ENCODE data around the gene NELL1. TPM values are rescaled to one million over a fixed set of nuclear protein-coding genes. Genes with fewer than 3 reads are reported as not detected.

The NELL1 gene
- total and polyA plus RNA-seq, 2 donors (not counting 3 experiments of a cell fraction or from before 2014, with no cell fraction given) = not detected

DNA sequence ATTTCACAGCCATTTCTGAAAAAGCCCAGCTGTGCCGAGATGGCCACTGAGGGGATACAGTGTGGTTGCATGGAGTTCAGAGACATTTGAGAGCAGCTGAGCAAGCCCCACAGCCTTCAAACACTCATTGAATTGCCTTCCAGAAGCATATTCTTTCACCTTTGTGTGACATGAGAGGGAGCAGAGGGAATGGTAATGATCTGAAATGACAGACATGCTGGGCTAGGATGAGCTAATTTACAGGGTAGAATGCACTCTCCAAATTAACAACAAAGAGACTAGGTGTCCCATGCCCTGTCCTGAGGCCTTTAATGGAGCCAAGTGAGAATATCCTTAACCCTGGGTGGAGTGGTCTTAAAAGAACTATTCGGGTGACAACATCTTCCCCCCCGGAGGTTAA, 585.4 kb downstream of the NELL1 start:
- intact Hi-C loops (cut with micrococcal nuclease) (no loop called here), dilution Hi-C loops (cut with MboI; ENCODE audit: extremely low pct_ligation_motif_present, low sequenced_read_pairs) (no loop called here)
- TF ChIP-seq FOS (IDR thresholded peaks at IDR 0.05; ENCODE audit: borderline replicate concordance, insufficient read depth, low read length) (no peak), POLR2AphosphoS5 (IDR thresholded peaks at IDR 0.05; ENCODE audit: insufficient read depth, low read depth, low read length) (no peak), MAX (IDR thresholded peaks at IDR 0.05; ENCODE audit: insufficient read depth, insufficient read length) (no peak), GATA2 (IDR thresholded peaks at IDR 0.05; ENCODE audit: insufficient read depth, insufficient read length, low read depth, low read length) (no peak)
- Histone ChIP-seq H3K4me2 (ENCODE audit: insufficient read depth, low read length) (no peak overlapping the region), H3K9me3 (replicated peaks; ENCODE audit: control insufficient read depth, insufficient read depth, low read length) (no peaks in the 10 kb centered on the region), H3K9ac (replicated peaks; ENCODE audit: extremely low read depth, insufficient read depth, low read length) (no peak overlapping the region), H3K36me3 (ENCODE audit: control insufficient read depth in 2 of 2, extremely low read depth in 1 of 2, insufficient read depth in 2 of 2, low read length in 2 of 2) (no peaks in the 10 kb centered on the region), H3K27ac (ENCODE audit: insufficient read depth, low read depth, low read length) (no peak overlapping the region), H3K79me2 (ENCODE audit: control insufficient read depth, insufficient read depth, low read length) (no peaks in the 10 kb centered on the region), H3K9me1 (replicated peaks; ENCODE audit: control insufficient read depth, extremely low read depth, insufficient read depth, low read length) (no peaks in the 10 kb centered on the region), H2AFZ (ENCODE audit: low read depth, low read length) (no peak overlapping the region), H3K4me1 (ENCODE audit: control insufficient read depth, extremely low read depth, insufficient read depth, low read length) (no peaks in the 10 kb centered on the region), H3K4me3 (replicated peaks in 1 of 3; ENCODE audit: insufficient read depth in 1 of 3, low read depth in 1 of 3, low read length in 3 of 3) (no peak overlapping the region), H4K20me1 (replicated peaks; ENCODE audit: control insufficient read depth, extremely low read depth, insufficient read depth, low read length) (no peaks in the 10 kb centered on the region), H3K27me3 (ENCODE audit: control insufficient read depth in 2 of 2, insufficient read depth in 2 of 2, low read length in 2 of 2) (no peaks in the 10 kb centered on the region)
- DNase-seq (ENCODE audit: low read depth, low spot score) (no peak), FAIRE-seq (no peak)
- ChIA-PET CTCF (no interaction called here), POLR2A (no interaction called here)
- BruUV-seq (replicated peaks) = no TSS peak

- Histone ChIP-seq H4K20me1 (replicated peaks; ENCODE audit: control insufficient read depth, extremely low read depth, insufficient read depth, low read length) (no peaks in the 10 kb centered on the region), H3K4me3 (replicated peaks in 1 of 3; ENCODE audit: insufficient read depth in 1 of 3, low read depth in 1 of 3, low read length in 3 of 3) (no peak overlapping the region), H3K27ac (ENCODE audit: insufficient read depth, low read depth, low read length) (no peak overlapping the region), H3K4me2 (ENCODE audit: insufficient read depth, low read length) (no peak overlapping the region), H3K36me3 (ENCODE audit: control insufficient read depth in 2 of 2, extremely low read depth in 1 of 2, insufficient read depth in 2 of 2, low read length in 2 of 2) (no peaks in the 10 kb centered on the region), H3K4me1 (ENCODE audit: control insufficient read depth, extremely low read depth, insufficient read depth, low read length) (no peaks in the 10 kb centered on the region), H3K9me3 (replicated peaks; ENCODE audit: control insufficient read depth, insufficient read depth, low read length) (no peaks in the 10 kb centered on the region), H3K9ac (replicated peaks; ENCODE audit: extremely low read depth, insufficient read depth, low read length) (no peak overlapping the region), H3K79me2 (ENCODE audit: control insufficient read depth, insufficient read depth, low read length) (no peaks in the 10 kb centered on the region), H2AFZ (ENCODE audit: low read depth, low read length) (no peak overlapping the region), H3K9me1 (replicated peaks; ENCODE audit: control insufficient read depth, extremely low read depth, insufficient read depth, low read length) (no peaks in the 10 kb centered on the region), H3K27me3 (ENCODE audit: control insufficient read depth in 2 of 2, insufficient read depth in 2 of 2, low read length in 2 of 2) (no peaks in the 10 kb centered on the region)
- BruUV-seq (replicated peaks) = no TSS peak
- no peak for FAIRE-seq
- CTCF ChIA-PET = no interaction called here
- intact Hi-C loops (cut with micrococcal nuclease) = no loop called here
- dilution Hi-C loops (cut with MboI; ENCODE audit: extremely low pct_ligation_motif_present, low sequenced_read_pairs) = no loop called here
- no peak for DNase-seq (ENCODE audit: low read depth, low spot score)
- POLR2A ChIA-PET = no interaction called here
- no peak for TF ChIP-seq POLR2AphosphoS5 (IDR thresholded peaks at IDR 0.05; ENCODE audit: insufficient read depth, low read depth, low read length)
- TF ChIP-seq GATA2 (IDR thresholded peaks at IDR 0.05; ENCODE audit: insufficient read depth, insufficient read length, low read depth, low read length) = no peak
- no peak for TF ChIP-seq EZH2 (IDR thresholded peaks at IDR 0.05; ENCODE audit: borderline replicate concordance, low read depth, low read length, severe bottlenecking)
Measured at GRCh38 chr11:21257461-21257860, 588.1 kb downstream of the NELL1 start.

Measured in endothelial cell of umbilical vein (primary cell).